NCI-H2227 (cell line): ENCODE data around the gene PLCH2.
"Not testable (repeated sequence)": the region's sequence is repeated elsewhere in the genome, so short reads cannot be mapped to it uniquely, and the experiment has no call there.

Experiments used
- DNase-seq: peaks from one replicate; lab custom pipeline; 2025; ENCODE audit not compliant: unreplicated experiment; lab: John Stamatoyannopoulos, UW

Gene PLCH2

DNA sequence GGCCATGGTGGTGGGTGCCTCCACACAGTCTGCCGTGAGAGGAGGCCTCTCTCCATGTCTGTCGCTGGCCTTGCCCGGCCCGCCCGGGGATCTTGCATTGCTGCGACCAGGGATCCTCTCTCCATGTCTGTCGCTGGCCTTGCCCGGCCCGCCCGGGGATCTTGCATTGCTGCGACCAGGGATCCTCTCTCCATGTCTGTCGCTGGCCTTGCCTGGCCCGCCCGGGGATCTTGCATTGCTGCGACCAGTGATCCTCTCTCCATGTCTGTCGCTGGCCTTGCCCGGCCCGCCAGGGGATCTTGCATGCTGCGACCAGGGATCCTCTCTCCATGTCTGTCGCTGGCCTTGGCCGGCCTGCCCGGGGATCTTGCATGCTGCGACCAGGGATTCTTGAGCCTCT is 35.7 kb upstream of the PLCH2 start:
- not testable (repeated sequence) for DNase-seq

GRCh38 chr1:2441746-2442145 is 34.3 kb upstream of the PLCH2 start:
- DNase-seq, result no peak

DNA sequence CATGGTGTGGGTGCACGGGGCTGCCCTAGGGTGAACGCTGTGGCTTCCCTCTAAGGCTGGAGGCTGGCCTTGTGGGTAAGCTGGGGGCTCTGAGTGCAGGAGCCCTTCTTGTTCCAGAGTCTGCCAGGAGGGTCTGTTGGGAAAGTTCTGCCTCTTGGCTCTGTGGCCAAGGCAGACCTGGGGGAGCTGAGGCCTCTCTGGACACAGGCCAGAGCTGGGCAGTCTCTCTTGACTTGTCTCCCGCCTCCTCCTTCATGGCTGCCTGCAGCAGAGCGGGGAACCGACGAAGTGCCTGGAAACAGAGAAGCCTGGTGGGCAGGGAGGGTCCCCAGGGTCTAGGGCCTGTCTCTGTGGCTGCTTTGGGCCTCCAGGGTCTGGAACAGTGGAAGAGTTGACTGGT is 33.4 kb upstream of the PLCH2 start:
- no peak for DNase-seq

GRCh38 chr1:2443277-2444137 is 32.6 kb upstream of the PLCH2 start:
- DNase-seq, result peak; percentile 66

DNA sequence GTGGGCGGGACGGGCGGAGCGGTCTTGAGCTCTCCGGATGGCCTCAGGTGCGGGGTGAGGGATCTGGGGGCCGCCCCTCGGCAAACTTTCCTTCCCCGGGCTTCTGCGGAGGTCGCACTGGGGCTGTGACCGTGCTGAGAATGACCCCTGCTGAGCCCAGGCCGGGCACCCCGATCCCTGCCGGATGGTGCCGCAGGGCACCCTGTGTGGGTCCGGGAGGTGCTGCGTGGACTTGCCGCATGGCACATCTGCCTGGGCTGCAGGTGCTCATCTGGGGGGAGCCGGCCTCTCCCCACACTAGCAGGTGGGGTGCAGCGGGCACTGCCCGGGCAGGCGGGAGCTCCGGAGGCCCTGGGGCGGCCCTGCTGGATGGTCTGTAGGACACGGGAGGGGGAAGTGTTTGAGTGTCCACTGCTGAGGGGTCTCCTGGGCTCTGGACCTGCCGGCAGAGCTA is 31.9 kb upstream of the PLCH2 start:
- no peak for DNase-seq

DNA sequence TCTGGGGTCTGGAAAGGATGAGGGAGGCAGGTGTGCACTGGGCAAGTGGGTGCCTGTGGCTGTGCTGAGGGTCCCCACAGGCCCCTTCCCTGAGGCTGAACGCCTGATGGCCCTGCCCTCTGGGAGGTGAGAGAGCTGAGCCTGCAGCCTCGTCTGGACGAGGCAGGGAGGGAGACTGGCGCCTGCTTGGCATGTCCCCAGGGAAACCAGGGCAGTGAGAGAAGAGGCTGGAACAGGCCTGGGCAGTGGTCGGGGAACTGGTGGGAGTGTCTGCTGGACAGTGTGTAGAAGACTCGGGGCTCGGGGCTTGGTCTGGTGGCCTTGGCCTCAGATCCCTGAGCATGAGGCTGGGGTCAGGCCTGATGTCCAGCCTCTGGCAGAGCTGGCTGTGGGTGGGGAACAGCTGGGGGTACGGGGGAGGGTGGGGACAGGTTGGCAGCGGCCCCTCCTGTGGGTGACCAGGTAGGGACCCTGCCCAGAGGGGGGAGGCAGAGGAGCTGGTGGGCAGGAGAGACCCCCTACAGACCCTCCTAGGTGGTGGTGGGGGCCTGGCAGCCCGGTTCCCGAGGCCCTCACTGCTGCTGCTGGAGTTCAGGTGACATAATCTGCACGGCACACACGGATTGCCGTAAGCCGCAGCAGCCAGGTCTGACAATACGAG is 30.8 kb upstream of the PLCH2 start:
- DNase-seq, result no peak

DNA sequence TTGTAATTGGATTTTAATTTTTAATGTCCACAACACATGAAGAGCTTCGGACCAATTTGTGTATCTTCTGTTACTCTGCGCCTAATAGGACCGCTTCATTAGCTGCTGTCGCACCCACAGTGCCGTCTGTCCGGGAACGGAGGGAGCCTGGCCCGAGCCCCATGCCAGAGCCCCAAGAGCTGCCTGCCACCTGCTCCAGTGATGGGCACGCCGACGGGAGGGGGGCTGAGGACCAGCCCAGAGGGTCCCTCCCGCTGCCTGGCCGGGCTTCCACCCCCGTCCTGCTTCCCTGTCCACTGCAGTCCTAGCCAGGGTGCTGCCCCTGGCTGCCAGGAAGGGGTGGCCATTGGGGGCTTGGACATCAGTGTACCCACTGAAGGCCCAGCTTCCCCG is 30.3 kb upstream of the PLCH2 start:
- DNase-seq, result no peak

DNA sequence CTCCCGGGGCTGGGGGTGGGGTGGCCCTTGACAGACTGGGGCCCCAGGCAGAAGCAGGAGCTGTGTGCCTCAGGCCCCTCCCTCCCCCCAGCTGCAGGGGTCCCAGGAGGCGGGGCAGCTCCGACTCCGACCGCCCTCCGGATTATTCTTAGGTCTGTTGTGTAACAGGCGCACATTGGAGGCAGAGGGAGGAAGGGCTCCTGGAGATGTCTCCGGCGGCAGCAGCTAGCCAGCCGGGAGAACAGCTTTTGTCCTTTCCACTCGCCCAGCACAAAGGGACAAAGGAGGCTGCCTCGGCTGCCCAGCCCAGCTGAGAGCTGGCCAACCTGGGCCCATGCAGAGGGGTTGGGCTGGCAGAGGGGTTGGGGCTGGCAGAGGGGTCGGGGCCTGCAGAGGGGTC is 29.7 kb upstream of the PLCH2 start:
- peak; percentile 42 for DNase-seq

DNA sequence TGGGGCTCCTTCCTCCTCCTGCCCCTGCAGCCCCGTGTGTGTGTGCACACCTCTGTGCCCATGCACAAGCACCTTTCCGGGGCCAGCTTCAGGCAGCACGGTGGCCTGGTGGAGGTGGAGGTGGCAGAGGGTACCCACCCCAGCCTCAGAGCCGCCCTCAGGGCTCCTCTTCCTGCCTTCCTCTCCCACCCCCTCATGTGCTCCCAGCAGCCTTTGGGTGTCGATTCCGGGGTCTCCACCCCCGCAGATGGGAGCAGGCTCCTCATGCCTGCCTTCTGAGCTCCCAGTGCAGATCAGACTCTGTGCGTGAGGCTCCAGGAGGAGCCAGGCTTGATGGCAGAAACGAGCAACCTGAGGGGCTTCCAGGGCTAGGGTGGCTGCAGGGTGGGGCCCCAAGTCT is 29.2 kb upstream of the PLCH2 start:
- DNase-seq, result no peak

GRCh38 chr1:2447276-2448097 is 28.6 kb upstream of the PLCH2 start:
- no peak for DNase-seq

GRCh38 chr1:2448098-2448445 is 28.0 kb upstream of the PLCH2 start:
- DNase-seq, result no peak

GRCh38 chr1:2449636-2450454 is 26.2 kb upstream of the PLCH2 start:
- no peak for DNase-seq

GRCh38 chr1:2451741-2452140 is 24.3 kb upstream of the PLCH2 start:
- no peak for DNase-seq

GRCh38 chr1:2452201-2452931 is 23.7 kb upstream of the PLCH2 start:
- no peak for DNase-seq

GRCh38 chr1:2452932-2453315 is 23.2 kb upstream of the PLCH2 start:
- DNase-seq, result no peak

DNA sequence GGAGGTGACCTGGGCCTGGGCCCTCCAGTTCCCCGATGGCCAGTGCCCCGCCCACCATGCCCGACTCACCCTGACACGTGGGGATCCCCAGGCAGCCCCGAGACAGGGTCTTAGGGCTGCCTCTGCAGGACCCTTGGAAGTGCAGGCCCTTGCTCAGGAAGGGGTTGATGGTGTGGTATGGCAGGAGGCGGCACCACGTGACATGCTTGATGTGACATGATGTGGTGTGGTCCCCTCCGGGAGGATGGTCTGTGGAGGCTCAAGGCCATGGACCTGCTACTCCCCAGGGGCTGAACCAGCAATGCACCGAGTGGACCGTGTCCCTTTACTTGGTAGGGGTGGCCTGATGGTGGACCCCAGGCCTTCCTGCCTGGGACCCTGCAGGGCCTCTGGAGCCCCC is 21.9 kb upstream of the PLCH2 start:
- no peak for DNase-seq

DNA sequence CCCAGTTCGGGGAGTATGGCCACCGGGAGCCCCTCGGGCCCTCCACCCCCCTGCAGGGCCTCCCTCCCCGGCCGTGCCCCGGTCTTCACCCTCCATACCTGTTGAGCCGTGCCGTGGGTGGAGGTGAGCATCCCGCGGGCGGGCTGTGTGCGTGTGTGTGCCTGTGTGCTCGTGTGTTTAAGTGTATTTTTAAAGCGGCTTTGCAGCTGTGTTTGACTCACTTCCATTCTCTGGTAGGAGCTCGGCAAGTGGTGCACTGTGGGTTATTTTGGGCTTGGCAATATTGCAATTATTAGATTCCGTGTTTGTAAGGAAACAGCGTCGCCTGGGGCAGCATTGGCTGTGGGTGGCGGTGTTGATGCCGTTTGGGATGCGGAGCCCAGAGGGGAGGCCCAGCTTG is 20.3 kb upstream of the PLCH2 start:
- no peak for DNase-seq

- DNase-seq, result no peak
These were observed 18.6 kb upstream of the PLCH2 start for GRCh38 chr1:2457444-2457843.

GRCh38 chr1:2458687-2459086 is 17.4 kb upstream of the PLCH2 start:
- DNase-seq, result no peak

GRCh38 chr1:2459102-2459753 is 16.9 kb upstream of the PLCH2 start:
- not testable (repeated sequence) for DNase-seq
